ENCODE results near the gene ADORA1.

DNA sequence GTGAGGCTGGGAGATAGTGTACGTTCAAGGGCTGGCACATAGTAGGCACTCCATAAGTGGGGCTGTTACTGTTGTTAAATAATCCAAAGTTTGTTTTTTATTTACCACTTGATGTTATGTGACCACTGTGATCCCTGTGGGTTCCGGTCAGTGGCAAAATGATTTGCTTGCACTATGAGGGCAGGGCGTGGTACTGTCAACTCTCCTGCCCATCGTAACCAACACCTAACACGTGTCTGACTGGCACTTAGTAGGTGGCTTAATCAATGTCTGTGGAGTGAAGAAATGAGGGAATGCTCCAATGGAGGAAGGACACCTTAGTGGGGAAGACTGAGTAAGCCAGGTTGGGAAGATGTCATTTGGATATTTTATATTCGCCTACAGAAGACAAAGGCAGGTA lies 14.6 kb downstream of the ADORA1 start:
- TF ChIP-seq, protein P1, sequence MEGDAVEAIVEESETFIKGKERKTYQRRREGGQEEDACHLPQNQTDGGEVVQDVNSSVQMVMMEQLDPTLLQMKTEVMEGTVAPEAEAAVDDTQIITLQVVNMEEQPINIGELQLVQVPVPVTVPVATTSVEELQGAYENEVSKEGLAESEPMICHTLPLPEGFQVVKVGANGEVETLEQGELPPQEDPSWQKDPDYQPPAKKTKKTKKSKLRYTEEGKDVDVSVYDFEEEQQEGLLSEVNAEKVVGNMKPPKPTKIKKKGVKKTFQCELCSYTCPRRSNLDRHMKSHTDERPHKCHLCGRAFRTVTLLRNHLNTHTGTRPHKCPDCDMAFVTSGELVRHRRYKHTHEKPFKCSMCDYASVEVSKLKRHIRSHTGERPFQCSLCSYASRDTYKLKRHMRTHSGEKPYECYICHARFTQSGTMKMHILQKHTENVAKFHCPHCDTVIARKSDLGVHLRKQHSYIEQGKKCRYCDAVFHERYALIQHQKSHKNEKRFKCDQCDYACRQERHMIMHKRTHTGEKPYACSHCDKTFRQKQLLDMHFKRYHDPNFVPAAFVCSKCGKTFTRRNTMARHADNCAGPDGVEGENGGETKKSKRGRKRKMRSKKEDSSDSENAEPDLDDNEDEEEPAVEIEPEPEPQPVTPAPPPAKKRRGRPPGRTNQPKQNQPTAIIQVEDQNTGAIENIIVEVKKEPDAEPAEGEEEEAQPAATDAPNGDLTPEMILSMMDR (IDR thresholded peaks at IDR 0.05; ENCODE audit: insufficient read depth, low read length, poor library complexity, severe bottlenecking) = no peak
- TF ChIP-seq EZH2phosphoT487 (conservative IDR thresholded peaks at IDR 0.05; ENCODE audit: low read length) = no peak

Measured in SU-DHL-6 (cell line).